Erythroblast (primary cell): Measurements from ENCODE around the gene ARID4B.

Experiments
- GATA1 ChIP-seq: IDR thresholded peaks from 2 replicates; pipeline ENCODE4 v1.6.1; 2011; ENCODE audit warnings: low read depth, mild to moderate bottlenecking, control low read depth, low read length, moderate library complexity
- POLR2A ChIP-seq: IDR thresholded peaks from 2 replicates; pipeline ENCODE4 v1.6.1; 2011; ENCODE audit warnings: mild to moderate bottlenecking, low read length

DNA sequence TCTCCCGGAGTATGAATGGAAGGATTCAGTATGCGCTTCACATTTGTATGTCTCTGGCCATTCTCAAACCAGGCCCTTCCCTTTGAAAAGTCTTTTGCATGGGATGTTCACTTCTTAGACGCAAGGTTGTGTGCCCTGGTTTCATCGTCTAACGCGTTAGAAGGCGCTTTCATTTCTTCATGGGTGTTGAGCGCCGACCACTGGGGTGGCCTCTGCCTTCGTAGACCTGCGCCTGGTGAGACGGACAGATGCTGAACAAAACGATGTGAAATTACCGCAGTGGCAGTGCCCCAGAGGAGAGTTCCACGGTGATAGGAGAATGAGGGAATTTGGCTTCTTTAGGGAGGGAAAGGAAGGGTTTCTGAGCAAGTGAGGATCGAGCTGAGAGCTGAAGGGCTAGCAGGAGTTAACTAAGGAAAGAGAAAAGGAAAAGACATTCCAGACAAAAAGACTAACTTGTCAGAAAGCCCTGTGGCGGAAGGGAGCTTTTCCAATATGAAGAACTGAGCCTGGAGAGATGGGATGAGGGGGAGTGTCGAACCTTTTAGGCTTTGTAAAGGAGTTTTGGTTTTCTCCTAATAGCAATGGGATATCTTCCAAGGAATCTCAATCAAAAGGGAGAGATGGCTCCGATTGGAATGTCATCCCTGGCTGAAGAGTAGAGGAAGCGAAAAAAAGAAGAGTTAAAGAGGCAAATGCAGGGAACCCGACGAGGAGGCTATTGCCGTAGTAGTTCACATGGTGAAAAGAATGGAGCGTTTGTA lies 1.3 kb upstream of the ARID4B start:
- TF ChIP-seq POLR2A = no peak
- no peak for TF ChIP-seq GATA1
